DOHH2 (cell line): Measurements from ENCODE around the gene LPIN1.

Source experiments
- H3F3A ChIP-seq: fragments of 200-600 bp; sonication (generic), shearing (Covaris generic); 2 replicates; pipeline ENCODE4 v1.6.0; 2016; ENCODE audit warnings: antibody characterized with exemption, mild to moderate bottlenecking; ENCODE audit not compliant: control insufficient read depth, insufficient read depth
- H3K27ac ChIP-seq: fragments of 200-600 bp; sonication (generic); 2 replicates; pipeline ENCODE4 v1.5.1; 2014; ENCODE audit warnings: low read depth, mild to moderate bottlenecking, low read length, moderate library complexity
- H3K27me3 ChIP-seq: fragments of 200-600 bp; sonication (generic); 2 replicates; pipeline ENCODE4 v1.6.1; 2014; ENCODE audit warnings: mild to moderate bottlenecking, low read length, mixed read lengths; ENCODE audit not compliant: control insufficient read depth
- H3K36me3 ChIP-seq: fragments of 200-600 bp; sonication (generic); 2 replicates; pipeline ENCODE4 v1.6.1; 2014; ENCODE audit warnings: mild to moderate bottlenecking, low read length, moderate library complexity, mixed read lengths; ENCODE audit not compliant: control insufficient read depth
- H3K4me1 ChIP-seq: fragments of 200-600 bp; sonication (generic); 2 replicates; pipeline ENCODE4 v1.6.1; 2014; ENCODE audit warnings: mild to moderate bottlenecking, low read length, mixed read lengths; ENCODE audit not compliant: control insufficient read depth
- H3K4me2 ChIP-seq: fragments of 200-600 bp; sonication (generic); 2 replicates; pipeline ENCODE4 v1.6.0; 2014; ENCODE audit warnings: mild to moderate bottlenecking, low read length, moderate library complexity
- H3K4me3 ChIP-seq: fragments of 200-600 bp; sonication (generic); 2 replicates; pipeline ENCODE4 v1.5.1; 2014; ENCODE audit warnings: mild to moderate bottlenecking, low read length, mixed read lengths
- H3K79me2 ChIP-seq: fragments of 200-600 bp; sonication (generic); 2 replicates; pipeline ENCODE4 v1.6.1; 2014; ENCODE audit warnings: mild to moderate bottlenecking, low read length, mixed read lengths; ENCODE audit not compliant: control insufficient read depth
- H3K9me2 ChIP-seq: fragments of 200-600 bp; sonication (generic); replicated peaks from 2 replicates; pipeline ENCODE4 v1.6.1; 2014; ENCODE audit warnings: mild to moderate bottlenecking, low read length, mixed read lengths; ENCODE audit not compliant: control insufficient read depth
- H3K9me3 ChIP-seq: fragments of 200-600 bp; sonication (generic); 2 replicates; pipeline ENCODE4 v1.6.1; 2014; ENCODE audit warnings: antibody characterized with exemption, low read length, mixed read lengths; ENCODE audit not compliant: control insufficient read depth, insufficient read depth
- H4K20me1 ChIP-seq: fragments of 200-600 bp; sonication (generic); 2 replicates; pipeline ENCODE4 v1.6.0; 2014; ENCODE audit warnings: low read depth, mild to moderate bottlenecking, antibody characterized with exemption, low read length, moderate library complexity; ENCODE audit not compliant: control insufficient read depth, insufficient read depth
- EZH2phosphoT487 ChIP-seq: fragments of 200-600 bp; sonication (generic); IDR thresholded peaks from 2 replicates; pipeline ENCODE4 v1.6.1; 2017; ENCODE audit warnings: borderline replicate concordance, mild to moderate bottlenecking, antibody characterized with exemption, low read length, moderate library complexity, mixed read lengths
- TF ChIP-seq, protein P1 (sequence below): fragments of 200-600 bp; sonication (generic); IDR thresholded peaks from one replicate; pipeline ENCODE4 v1.5.1; 2014; ENCODE audit warnings: antibody characterized with exemption, mild to moderate bottlenecking, low read depth, low read length; ENCODE audit not compliant: poor library complexity, severe bottlenecking

Gene LPIN1

DNA sequence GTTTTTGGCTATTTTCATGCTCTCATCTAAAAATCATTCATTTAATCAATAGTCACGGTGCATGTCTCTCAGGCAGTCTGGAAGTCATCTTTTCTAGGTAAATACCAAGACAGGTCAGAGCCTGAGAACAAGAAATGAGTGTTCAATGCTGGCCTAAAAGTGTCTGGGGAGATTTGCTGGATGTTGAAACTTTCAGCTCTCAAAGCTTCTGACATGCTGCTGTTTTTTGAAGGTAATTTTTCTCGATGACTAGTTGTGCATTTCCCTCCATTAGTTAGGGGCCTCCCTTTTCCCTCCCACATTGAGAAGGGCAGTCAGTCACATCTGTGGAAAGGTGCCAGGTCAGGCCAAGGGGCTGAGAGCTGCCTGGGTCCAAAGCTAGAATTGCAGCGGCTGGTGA, 115.6 kb downstream of the LPIN1 start:
- Histone ChIP-seq H4K20me1 (no peaks in the 10 kb centered on the region), H3K4me3 (no peak overlapping the region), H3K4me2 (peak overlapping the region; percentile 81), H3K9me3 (peaks cover 32% of the 10 kb centered on the region), H3K27ac (no peak overlapping the region), H3K9me2 (no peaks in the 10 kb centered on the region), H3K36me3 (no peaks in the 10 kb centered on the region), H3K4me1 (peaks cover 73% of the 10 kb centered on the region), H3K27me3 (no peaks in the 10 kb centered on the region), H3K79me2 (no peaks in the 10 kb centered on the region), H3F3A (no peaks in the 10 kb centered on the region)
- no peak for TF ChIP-seq EZH2phosphoT487
- TF ChIP-seq, protein P1, sequence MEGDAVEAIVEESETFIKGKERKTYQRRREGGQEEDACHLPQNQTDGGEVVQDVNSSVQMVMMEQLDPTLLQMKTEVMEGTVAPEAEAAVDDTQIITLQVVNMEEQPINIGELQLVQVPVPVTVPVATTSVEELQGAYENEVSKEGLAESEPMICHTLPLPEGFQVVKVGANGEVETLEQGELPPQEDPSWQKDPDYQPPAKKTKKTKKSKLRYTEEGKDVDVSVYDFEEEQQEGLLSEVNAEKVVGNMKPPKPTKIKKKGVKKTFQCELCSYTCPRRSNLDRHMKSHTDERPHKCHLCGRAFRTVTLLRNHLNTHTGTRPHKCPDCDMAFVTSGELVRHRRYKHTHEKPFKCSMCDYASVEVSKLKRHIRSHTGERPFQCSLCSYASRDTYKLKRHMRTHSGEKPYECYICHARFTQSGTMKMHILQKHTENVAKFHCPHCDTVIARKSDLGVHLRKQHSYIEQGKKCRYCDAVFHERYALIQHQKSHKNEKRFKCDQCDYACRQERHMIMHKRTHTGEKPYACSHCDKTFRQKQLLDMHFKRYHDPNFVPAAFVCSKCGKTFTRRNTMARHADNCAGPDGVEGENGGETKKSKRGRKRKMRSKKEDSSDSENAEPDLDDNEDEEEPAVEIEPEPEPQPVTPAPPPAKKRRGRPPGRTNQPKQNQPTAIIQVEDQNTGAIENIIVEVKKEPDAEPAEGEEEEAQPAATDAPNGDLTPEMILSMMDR = no peak

DNA sequence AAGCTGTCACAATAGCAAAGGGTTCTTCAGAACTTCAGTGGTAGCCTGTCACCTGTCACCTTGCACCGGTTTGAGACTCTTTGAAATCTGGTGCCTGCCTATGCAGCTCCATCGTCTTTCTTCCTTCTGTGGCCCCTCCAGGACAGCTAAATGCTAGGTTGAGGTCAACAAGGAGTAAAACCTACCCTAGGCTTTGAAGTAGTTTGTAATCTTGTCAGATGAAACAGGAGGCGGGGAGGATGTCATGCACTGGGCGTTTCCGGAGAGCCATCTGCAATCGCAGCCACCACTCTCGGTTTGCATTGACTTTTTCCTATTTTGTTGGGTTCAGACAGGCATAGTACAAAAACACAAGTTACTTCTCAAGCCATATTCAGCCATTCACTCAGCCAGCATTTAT, 116.7 kb downstream of the LPIN1 start:
- Histone ChIP-seq H4K20me1 (no peaks in the 10 kb centered on the region), H3K4me3 (peak overlapping the region; percentile 61), H3F3A (no peaks in the 10 kb centered on the region), H3K79me2 (no peaks in the 10 kb centered on the region), H3K9me2 (no peaks in the 10 kb centered on the region), H3K27ac (peak overlapping the region; percentile 65), H3K36me3 (no peaks in the 10 kb centered on the region), H3K4me1 (peaks cover 70% of the 10 kb centered on the region), H3K4me2 (peak overlapping the region; percentile 81), H3K9me3 (peaks cover 23% of the 10 kb centered on the region), H3K27me3 (no peaks in the 10 kb centered on the region)
- TF ChIP-seq, protein P1 = no peak
- TF ChIP-seq EZH2phosphoT487 = no peak

DNA sequence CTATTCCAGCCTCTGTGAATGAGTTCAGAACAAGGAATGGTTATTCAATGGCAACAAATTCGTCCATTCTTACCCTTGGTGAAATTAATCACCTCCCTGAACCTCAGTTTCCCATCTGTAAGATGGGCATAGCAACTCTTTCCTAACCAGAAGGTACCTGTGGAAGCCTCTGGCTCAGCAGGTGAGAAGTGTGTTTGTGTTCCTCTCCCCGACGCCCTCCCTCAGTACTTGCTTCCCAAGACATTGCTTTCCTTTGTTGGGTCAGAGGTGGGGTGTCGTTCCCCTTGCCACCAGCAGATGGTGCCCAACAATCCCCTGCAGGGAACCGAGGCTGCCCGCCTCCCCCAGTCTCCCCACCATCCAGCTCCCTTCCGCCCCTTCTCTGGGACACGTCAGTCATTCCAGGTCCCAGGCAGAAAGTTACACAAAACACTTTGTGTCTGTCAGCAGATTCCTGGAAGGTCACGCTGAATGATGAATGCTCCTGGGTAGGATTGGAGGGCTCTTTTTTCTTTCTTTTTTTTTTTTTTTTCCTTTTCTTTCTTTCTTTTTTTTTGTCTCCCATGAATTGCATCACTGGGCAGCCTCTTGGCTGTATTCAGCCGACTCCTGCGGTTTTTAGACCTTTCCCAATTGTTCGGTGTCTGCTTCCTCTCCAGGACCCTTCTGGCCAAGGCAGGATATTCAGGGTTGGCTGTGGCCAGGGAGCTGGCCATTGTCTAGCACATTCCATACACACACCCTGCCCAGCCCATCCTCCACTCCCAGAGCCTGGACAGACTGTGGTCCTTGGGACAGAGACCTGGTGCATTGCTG, 117.3 kb downstream of the LPIN1 start:
- Histone ChIP-seq H3K27ac (peak overlapping the region; percentile 65), H3K4me2 (peak overlapping the region; percentile 81)
- TF ChIP-seq, protein P1 = peak; percentile 95
- TF ChIP-seq EZH2phosphoT487 = no peak

More for the DNA sequence above, 117.3 kb downstream of the LPIN1 start:
- H3F3A ChIP-seq = no peaks in the 10 kb centered on the region
- no peaks in the 10 kb centered on the region for H3K79me2 ChIP-seq
- H3K9me2 ChIP-seq = no peaks in the 10 kb centered on the region
- H3K4me1 ChIP-seq = peaks cover 70% of the 10 kb centered on the region
- peaks cover 19% of the 10 kb centered on the region for H3K9me3 ChIP-seq
- no peaks in the 10 kb centered on the region for H4K20me1 ChIP-seq
- peak overlapping the region; percentile 61 for H3K4me3 ChIP-seq
- H3K27me3 ChIP-seq = no peaks in the 10 kb centered on the region
- no peaks in the 10 kb centered on the region for H3K36me3 ChIP-seq
